ENCODE data around the gene BSPH1.

Gene BSPH1

GRCh38 chr19:48000846-48001245 is 8.9 kb upstream of the BSPH1 start:
- H3K9me3 Mint-ChIP-seq, result peaks cover 2% of the 10 kb centered on the region
- H3K4me1 Mint-ChIP-seq, result no peaks in the 10 kb centered on the region
- no peaks in the 10 kb centered on the region for H3K36me3 Mint-ChIP-seq (ENCODE audit: low read depth)
- H3K4me3 Mint-ChIP-seq, result no peak overlapping the region
- peaks cover 16% of the 10 kb centered on the region for H3K27me3 Mint-ChIP-seq (ENCODE audit: low read depth)
- no peak overlapping the region for H3K27ac Mint-ChIP-seq
- no peak for TF ChIP-seq CTCF (IDR thresholded peaks at IDR 0.05; ENCODE audit: unreplicated experiment in 3 of 3)

GRCh38 chr19:47998800-47999199 is 6.8 kb upstream of the BSPH1 start:
- peaks cover 8% of the 10 kb centered on the region for H3K4me1 Mint-ChIP-seq

GRCh38 chr19:47996230-47996727 is 4.3 kb upstream of the BSPH1 start:
- Mint-ChIP-seq H3K4me3 (no peak overlapping the region), H3K36me3 (ENCODE audit: low read depth) (no peaks in the 10 kb centered on the region), H3K27ac (no peak overlapping the region), H3K9me3 (peaks cover under 1% of the 10 kb centered on the region), H3K27me3 (ENCODE audit: low read depth) (peaks cover 10% of the 10 kb centered on the region), H3K4me1 (peaks cover 10% of the 10 kb centered on the region)
- no peak for TF ChIP-seq CTCF (IDR thresholded peaks at IDR 0.05; ENCODE audit: unreplicated experiment in 3 of 3)

More at GRCh38 chr19:47998800-47999199, 6.8 kb upstream of the BSPH1 start:
- TF ChIP-seq CTCF (IDR thresholded peaks at IDR 0.05; ENCODE audit: unreplicated experiment in 3 of 3), result no peak
- Mint-ChIP-seq H3K9me3 (peaks cover 2% of the 10 kb centered on the region), H3K27me3 (ENCODE audit: low read depth) (peaks cover 16% of the 10 kb centered on the region), H3K4me3 (no peak overlapping the region), H3K27ac (no peak overlapping the region), H3K36me3 (ENCODE audit: low read depth) (no peaks in the 10 kb centered on the region)

- peak within 1 kb of the TSS in 2 of 3 experiments; percentile 9 to 34 for H3K4me3 Mint-ChIP-seq
- no peaks in the 10 kb centered on the region for H3K36me3 Mint-ChIP-seq (ENCODE audit: low read depth)
- peak within 1 kb of the TSS; percentile 95 to 97 (median 96) for H3K27ac Mint-ChIP-seq
- H3K9me3 Mint-ChIP-seq, result no peaks in the 10 kb centered on the region
- peaks cover 13% of the 10 kb centered on the region for H3K27me3 Mint-ChIP-seq (ENCODE audit: low read depth)
- TF ChIP-seq CTCF (IDR thresholded peaks at IDR 0.05; ENCODE audit: unreplicated experiment in 3 of 3), result no peak
- peaks cover 10% of the 10 kb centered on the region for H3K4me1 Mint-ChIP-seq
Measured at GRCh38 chr19:47994209-47994802, 2.3 kb upstream of the BSPH1 start, which contains the start of gene ELSPBP1. TSS of gene ELSPBP1 (plus strand) at chr19:47994632. CDS start at chr19:48008668, 14,036 bp downstream.

GRCh38 chr19:47991191-47991808 is 670 bp downstream of the BSPH1 start:
- Mint-ChIP-seq H3K36me3 (ENCODE audit: low read depth) (no peaks in the 10 kb centered on the region), H3K4me3 (no peak overlapping the region), H3K9me3 (no peaks in the 10 kb centered on the region), H3K27me3 (ENCODE audit: low read depth) (peaks cover 15% of the 10 kb centered on the region), H3K27ac (no peak overlapping the region), H3K4me1 (peaks cover 10% of the 10 kb centered on the region)
- no peak for TF ChIP-seq CTCF (IDR thresholded peaks at IDR 0.05; ENCODE audit: unreplicated experiment in 3 of 3)

Data from nephron (organoid).